Neuronal stem cell (in vitro differentiated cells): Measurements from ENCODE around the gene CD244.

Experiments used
- DNase-seq: peaks from one replicate; pipeline ENCODE4 v3.0.0-alpha.2; 2013; ENCODE audit warnings: low spot score
- H2AFZ ChIP-seq: one replicate; pipeline ENCODE4 v1.6.1; 2013; ENCODE audit warnings: mild to moderate bottlenecking, low read length, inconsistent platforms
- H2AK5ac ChIP-seq: 2 replicates; pipeline ENCODE4 v1.6.1; 2013; ENCODE audit warnings: low read depth, mild to moderate bottlenecking, inconsistent platforms, low read length, moderate library complexity, mixed read lengths
- H2BK120ac ChIP-seq: 2 replicates; pipeline ENCODE4 v1.6.1; 2013; ENCODE audit warnings: low read depth, mild to moderate bottlenecking, inconsistent platforms, low read length, moderate library complexity, mixed read lengths
- H2BK12ac ChIP-seq: one replicate; pipeline ENCODE4 v1.6.1; 2013; ENCODE audit warnings: low read length, inconsistent platforms
- H2BK15ac ChIP-seq: 2 replicates; pipeline ENCODE4 v1.6.1; 2013; ENCODE audit warnings: mild to moderate bottlenecking, low read length, inconsistent platforms, mixed read lengths
- H2BK5ac ChIP-seq: one replicate; pipeline ENCODE4 v1.6.1; 2013; ENCODE audit warnings: inconsistent platforms, mild to moderate bottlenecking, low read length, moderate library complexity
- H3K14ac ChIP-seq: one replicate; pipeline ENCODE4 v1.6.1; 2013; ENCODE audit warnings: low read length, inconsistent platforms
- H3K18ac ChIP-seq: 2 replicates; pipeline ENCODE4 v1.6.1; 2013; ENCODE audit warnings: low read length, inconsistent platforms
- H3K23ac ChIP-seq: 2 replicates; pipeline ENCODE4 v1.6.1; 2013; ENCODE audit warnings: low read depth, mild to moderate bottlenecking, mixed read lengths, low read length, inconsistent platforms; ENCODE audit not compliant: poor library complexity
- H3K27ac ChIP-seq: replicated peaks from 3 replicates; pipeline ENCODE4 v1.5.1; 2013; ENCODE audit warnings: low read length, inconsistent platforms
- H3K27me3 ChIP-seq, 3 experiments: 2 replicates each; pipeline ENCODE4 v1.6.1; 2013; ENCODE audit warnings: low read length in 3 of 3, mild to moderate bottlenecking in 2 of 3, inconsistent platforms in 1 of 3, low read depth in 1 of 3, mixed read lengths in 1 of 3, moderate library complexity in 1 of 3; ENCODE audit not compliant: control insufficient read depth in 3 of 3, insufficient read depth in 3 of 3
- H3K36me3 ChIP-seq, 2 donors: replicated peaks in 1 of 2; 2 replicates each; pipeline ENCODE4 v1.6.1; 2013; ENCODE audit warnings: low read length in 2 of 2; ENCODE audit not compliant: control insufficient read depth in 2 of 2, insufficient read depth in 2 of 2
- H3K4ac ChIP-seq: 2 replicates; pipeline ENCODE4 v1.6.1; 2013; ENCODE audit warnings: inconsistent platforms, mild to moderate bottlenecking, low read length, moderate library complexity
- H3K4me1 ChIP-seq, 2 donors: 1 replicate in 1 of 2; 2 replicates in 1 of 2; pipeline ENCODE4 v1.6.1; 2013; ENCODE audit warnings: low read length in 2 of 2, low read depth in 1 of 2; ENCODE audit not compliant: control insufficient read depth in 2 of 2, insufficient read depth in 1 of 2
- H3K4me2 ChIP-seq: one replicate; pipeline ENCODE4 v1.6.1; 2013; ENCODE audit warnings: mild to moderate bottlenecking, low read length, inconsistent platforms; ENCODE audit not compliant: insufficient read depth, poor library complexity, severe bottlenecking
- H3K4me3 ChIP-seq, 2 donors: 2 replicates each; pipeline ENCODE4 v1.5.1; 2013; ENCODE audit warnings: low read length in 2 of 2, mild to moderate bottlenecking in 2 of 2, inconsistent platforms in 1 of 2, moderate library complexity in 1 of 2
- H3K79me1 ChIP-seq: one replicate; pipeline ENCODE4 v1.6.1; 2013; ENCODE audit warnings: low read depth, mild to moderate bottlenecking, inconsistent platforms, low read length, moderate library complexity
- H3K9ac ChIP-seq: one replicate; pipeline ENCODE4 v1.6.1; 2013; ENCODE audit warnings: mild to moderate bottlenecking, low read depth, low read length, inconsistent platforms; ENCODE audit not compliant: poor library complexity
- H3K9me3 ChIP-seq, 2 donors: replicated peaks in 1 of 2; 2 replicates each; pipeline versions ENCODE3 to v1.6.1; 2013; ENCODE audit warnings: low read length in 2 of 2, mild to moderate bottlenecking in 2 of 2, inconsistent platforms in 1 of 2, low read depth in 1 of 2, mixed read lengths in 1 of 2, moderate library complexity in 1 of 2; ENCODE audit not compliant: control insufficient read depth in 2 of 2, insufficient read depth in 1 of 2
- H4K8ac ChIP-seq: one replicate; pipeline ENCODE4 v1.6.1; 2013; ENCODE audit warnings: low read depth, mild to moderate bottlenecking, inconsistent platforms, low read length, moderate library complexity
- H4K91ac ChIP-seq: one replicate; pipeline ENCODE4 v1.6.1; 2013; ENCODE audit warnings: low read length, low read depth, mild to moderate bottlenecking, inconsistent platforms; ENCODE audit not compliant: poor library complexity
- WGBS, 2 donors: extraction: QIAGEN DNeasy Blood & Tissue Kit; methylation state at CpG; one replicate each; pipeline ENCODE4 v1.1.7; 2013; ENCODE audit warnings: missing lambda C conversion rate in 2 of 2, mixed read lengths in 1 of 2; ENCODE audit not compliant: insufficient read length in 2 of 2, insufficient replicate concordance in 1 of 2; ENCODE audit errors: extremely low coverage in 2 of 2; 5-methylcytosine and 5-hydroxymethylcytosine counted together

CD244 gene

DNA sequence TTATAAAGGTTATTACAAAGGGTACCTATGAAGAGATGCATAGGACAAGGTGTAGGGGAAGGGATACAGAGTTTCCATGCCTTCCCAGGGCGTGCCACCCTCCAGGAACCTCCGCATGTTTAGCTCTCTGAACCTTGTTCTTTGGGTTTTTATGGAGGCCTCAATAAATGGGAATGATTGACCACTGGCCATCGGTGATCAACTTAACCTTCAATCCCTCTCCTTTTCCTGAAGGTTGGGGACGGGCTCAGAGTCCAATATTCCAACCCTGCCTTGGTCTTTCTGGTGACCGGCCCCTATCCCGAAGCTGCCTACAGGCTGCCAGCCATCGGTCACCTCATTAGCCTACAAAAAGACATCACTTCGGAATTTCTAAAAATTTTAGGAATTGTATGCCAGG, 11.7 kb downstream of the CD244 start:
- whole genome bisulfite sequencing, 2 donors = no CpG with 5 or more reads among the region's 8 CpGs
- H3K23ac ChIP-seq = no peak overlapping the region
- no peak overlapping the region for H3K4ac ChIP-seq

DNA sequence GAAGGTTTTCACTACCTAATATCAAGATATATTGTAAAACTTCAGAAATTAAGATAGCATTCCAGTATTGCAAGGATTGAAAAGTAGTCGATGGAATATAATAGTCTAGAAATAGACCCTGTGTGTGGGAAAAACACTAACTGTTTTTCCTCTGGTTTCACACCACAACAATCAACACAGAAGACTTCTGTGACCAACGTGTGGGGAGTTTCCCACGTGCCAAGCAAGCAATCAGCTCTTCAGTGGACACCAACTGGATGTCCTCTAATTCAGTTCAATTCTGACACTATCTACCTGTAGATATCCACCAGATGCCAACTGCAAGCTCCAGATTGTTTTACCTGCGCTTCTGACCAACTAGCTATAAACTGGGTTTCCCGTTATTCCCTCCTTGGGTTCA, 12.1 kb downstream of the CD244 start:
- Histone ChIP-seq H2BK5ac (no peak overlapping the region), H3K9me3 (no peaks in the 10 kb centered on the region), H2BK15ac (no peak overlapping the region), H3K18ac (no peak overlapping the region), H3K4me3 (no peak overlapping the region), H4K91ac (no peak overlapping the region), H2AK5ac (no peak overlapping the region), H3K14ac (no peak overlapping the region), H3K27me3 (peaks cover 0 to 2% (median 0%) of the 10 kb centered on the region in 3 experiments), H2BK120ac (no peak overlapping the region), H3K79me1 (no peaks in the 10 kb centered on the region), H4K8ac (no peak overlapping the region), H2BK12ac (no peak overlapping the region), H3K4me2 (no peak overlapping the region), H3K27ac (no peak overlapping the region), H3K4ac (no peak overlapping the region), H3K4me1 (no peaks in the 10 kb centered on the region), H3K36me3 (no peaks in the 10 kb centered on the region), H3K23ac (no peak overlapping the region), H3K9ac (no peak overlapping the region), H2AFZ (no peak overlapping the region)
- no CpG with 5 or more reads among the region's 5 CpGs for WGBS, 2 donors
- DNase-seq = no peak

More for the DNA sequence above, 11.7 kb downstream of the CD244 start:
- no peak overlapping the region for H3K14ac ChIP-seq
- H3K18ac ChIP-seq = no peak overlapping the region
- H3K27ac ChIP-seq = no peak overlapping the region
- no peaks in the 10 kb centered on the region for H3K4me1 ChIP-seq
- no peak overlapping the region for H3K4me2 ChIP-seq
- no peak overlapping the region for H2AK5ac ChIP-seq
- no peak overlapping the region for H4K91ac ChIP-seq
- no peak overlapping the region for H3K9ac ChIP-seq
- H2AFZ ChIP-seq = no peak overlapping the region
- peaks cover 0 to 2% (median 0%) of the 10 kb centered on the region in 3 experiments for H3K27me3 ChIP-seq
- no peak overlapping the region for H2BK15ac ChIP-seq
- no peak overlapping the region for H2BK120ac ChIP-seq
- no peak for DNase-seq
- H2BK12ac ChIP-seq = no peak overlapping the region
- H4K8ac ChIP-seq = no peak overlapping the region
- H2BK5ac ChIP-seq = no peak overlapping the region
- H3K36me3 ChIP-seq = no peaks in the 10 kb centered on the region
- H3K79me1 ChIP-seq = no peaks in the 10 kb centered on the region
- H3K4me3 ChIP-seq = no peak overlapping the region
- H3K9me3 ChIP-seq = no peaks in the 10 kb centered on the region

DNA sequence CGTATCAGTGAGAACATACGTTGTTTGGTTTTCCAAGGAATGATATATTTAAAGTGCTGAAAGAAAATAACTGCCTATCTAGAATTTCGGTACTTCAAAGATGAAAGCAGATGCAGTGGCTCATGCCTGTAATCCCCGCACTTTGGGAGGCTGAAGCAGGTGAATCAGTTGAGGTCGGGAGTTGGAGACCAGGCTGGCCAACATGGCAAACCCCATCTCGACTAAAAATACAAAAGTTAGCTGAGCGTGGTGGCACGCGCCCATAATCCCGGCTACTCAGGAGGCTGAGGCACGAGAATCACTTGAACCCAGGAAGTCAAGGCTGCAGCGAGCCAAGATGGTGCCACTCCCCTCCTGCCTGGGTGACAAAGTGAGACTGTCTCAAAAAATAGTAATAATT, 16.4 kb downstream of the CD244 start:
- Histone ChIP-seq H3K23ac (no peak overlapping the region), H3K14ac (no peak overlapping the region), H2AK5ac (no peak overlapping the region), H3K27me3 (peaks cover 0 to 4% (median 0%) of the 10 kb centered on the region in 3 experiments), H2BK120ac (no peak overlapping the region), H2BK12ac (no peak overlapping the region), H3K36me3 (no peaks in the 10 kb centered on the region), H4K8ac (no peak overlapping the region), H3K27ac (no peak overlapping the region), H3K4me2 (no peak overlapping the region), H3K9ac (no peak overlapping the region), H3K18ac (no peak overlapping the region), H3K4me1 (no peaks in the 10 kb centered on the region), H2BK15ac (no peak overlapping the region), H2AFZ (no peak overlapping the region), H3K79me1 (peaks cover 3% of the 10 kb centered on the region), H2BK5ac (no peak overlapping the region), H3K9me3 (peaks cover 0 to 2% of the 10 kb centered on the region in 2 donors), H4K91ac (no peak overlapping the region), H3K4me3 (no peak overlapping the region), H3K4ac (no peak overlapping the region)
- WGBS, 2 donors = no CpG with 5 or more reads among the region's 12 CpGs
- DNase-seq = no peak

DNA sequence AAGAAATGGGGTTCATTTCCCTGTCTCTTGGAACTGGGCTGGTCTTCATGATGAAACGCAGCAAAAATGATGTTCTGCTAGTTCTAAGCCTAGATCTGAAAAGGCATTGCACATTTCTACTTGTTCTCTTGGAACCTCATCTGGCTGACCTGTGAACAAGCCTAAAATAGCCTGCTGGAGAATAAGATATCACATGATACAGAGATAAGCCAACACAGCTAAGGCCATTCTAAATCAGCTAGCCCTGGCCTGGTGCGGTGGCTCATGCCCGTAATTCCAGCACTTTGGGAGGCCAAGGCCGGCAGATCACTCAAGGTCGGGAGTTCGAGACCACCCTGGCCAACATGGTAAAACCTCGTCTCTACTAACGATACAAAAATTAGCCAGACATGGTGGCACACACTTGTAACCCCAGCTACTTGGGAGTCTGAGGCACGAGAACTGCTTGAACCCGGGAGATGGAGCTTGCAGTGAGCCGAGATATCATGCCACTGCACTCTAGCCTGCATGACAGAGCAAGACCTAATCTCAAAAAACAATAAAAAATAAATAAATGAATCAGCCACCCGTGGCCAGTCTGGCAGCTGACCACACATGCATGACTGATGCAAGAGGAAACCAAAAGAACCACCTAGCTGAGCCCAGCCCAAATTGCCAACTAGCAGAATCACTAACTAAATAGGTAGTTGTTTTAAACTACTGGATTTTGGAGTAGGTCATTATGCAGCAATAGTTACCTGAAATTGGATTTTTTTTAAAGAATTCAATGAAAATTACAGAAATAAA, 18.0 kb downstream of the CD244 start:
- Histone ChIP-seq H3K4me2 (no peak overlapping the region), H3K9ac (no peak overlapping the region), H3K36me3 (no peaks in the 10 kb centered on the region), H3K23ac (no peak overlapping the region), H3K27me3 (peaks cover 0 to 4% (median 0%) of the 10 kb centered on the region in 3 experiments), H3K4me3 (no peak overlapping the region), H3K9me3 (peaks cover 0 to 2% of the 10 kb centered on the region in 2 donors), H3K4me1 (no peaks in the 10 kb centered on the region), H4K91ac (no peak overlapping the region), H3K14ac (no peak overlapping the region), H2AFZ (no peak overlapping the region), H3K79me1 (peaks cover 3% of the 10 kb centered on the region), H2BK5ac (no peak overlapping the region), H2BK12ac (no peak overlapping the region), H3K27ac (no peak overlapping the region), H3K4ac (no peak overlapping the region), H2BK15ac (no peak overlapping the region), H4K8ac (no peak overlapping the region), H2AK5ac (no peak overlapping the region), H2BK120ac (no peak overlapping the region), H3K18ac (no peak overlapping the region)
- DNase-seq = no peak
- no CpG with 5 or more reads among the region's 12 CpGs for WGBS, 2 donors
